H9 (cell line): ENCODE results near the gene LARGE1. TPM values are rescaled to one million over a fixed set of nuclear protein-coding genes. Genes with fewer than 3 reads are reported as not detected.

ENCODE experiments used
- DNase-seq: peaks from one replicate; pipeline ENCODE4 v3.0.0-alpha.2; 2017
- H2AFZ ChIP-seq: one replicate; pipeline ENCODE4 v1.6.1; 2013; ENCODE audit warnings: mild to moderate bottlenecking, low read length, control low read depth, moderate library complexity
- H2AK5ac ChIP-seq: 2 replicates; pipeline ENCODE4 v1.6.1; 2013; ENCODE audit warnings: low read length, control low read depth, mixed read lengths; ENCODE audit not compliant: insufficient read length
- H2BK120ac ChIP-seq: one replicate; pipeline ENCODE4 v1.6.1; 2013; ENCODE audit warnings: low read depth, mild to moderate bottlenecking, low read length, control low read depth, inconsistent platforms; ENCODE audit not compliant: poor library complexity, severe bottlenecking
- H2BK12ac ChIP-seq: 2 replicates; pipeline ENCODE4 v1.6.1; 2013; ENCODE audit warnings: low read length, control low read depth, mixed read lengths, low read depth; ENCODE audit not compliant: insufficient read length
- H2BK15ac ChIP-seq: 2 replicates; pipeline ENCODE4 v1.6.1; 2013; ENCODE audit warnings: low read depth, low read length, control low read depth
- H2BK20ac ChIP-seq: one replicate; pipeline ENCODE4 v1.6.1; 2013; ENCODE audit warnings: low read depth, mild to moderate bottlenecking, low read length, control low read depth, inconsistent platforms; ENCODE audit not compliant: poor library complexity, severe bottlenecking
- H2BK5ac ChIP-seq: 2 replicates; pipeline ENCODE4 v1.6.1; 2013; ENCODE audit warnings: low read length, control low read depth, mixed read lengths; ENCODE audit not compliant: insufficient read length
- H3K14ac ChIP-seq: 2 replicates; pipeline ENCODE4 v1.6.1; 2013; ENCODE audit warnings: low read length, control low read depth; ENCODE audit not compliant: insufficient read depth
- H3K18ac ChIP-seq: 2 replicates; pipeline ENCODE4 v1.6.1; 2013; ENCODE audit warnings: low read depth, mild to moderate bottlenecking, mixed read lengths, low read length, control low read depth; ENCODE audit not compliant: insufficient read length
- H3K23ac ChIP-seq: 2 replicates; pipeline ENCODE4 v1.6.1; 2013; ENCODE audit warnings: low read length, control low read depth, mixed read lengths, low read depth; ENCODE audit not compliant: insufficient read length
- H3K23me2 ChIP-seq: 2 replicates; pipeline ENCODE4 v1.6.1; 2013; ENCODE audit warnings: low read depth, mild to moderate bottlenecking, mixed read lengths, low read length, control low read depth; ENCODE audit not compliant: insufficient read length, poor library complexity, severe bottlenecking
- H3K27ac ChIP-seq: 2 replicates; pipeline ENCODE4 v1.5.1; 2013; ENCODE audit warnings: low read length, control low read depth, mixed read lengths, low read depth; ENCODE audit not compliant: insufficient read length
- H3K27me3 ChIP-seq: 2 replicates; pipeline ENCODE4 v1.6.1; 2013; ENCODE audit warnings: low read length, control low read depth, inconsistent platforms; ENCODE audit not compliant: insufficient read depth
- H3K4ac ChIP-seq: 2 replicates; pipeline ENCODE4 v1.6.1; 2013; ENCODE audit warnings: low read depth, mild to moderate bottlenecking, control low read depth, inconsistent platforms, low read length, moderate library complexity
- H3K4me1 ChIP-seq: 2 replicates; pipeline ENCODE4 v1.6.1; 2013; ENCODE audit warnings: low read length, control low read depth, inconsistent platforms; ENCODE audit not compliant: insufficient read depth
- H3K4me2 ChIP-seq: 2 replicates; pipeline ENCODE4 v1.6.1; 2013; ENCODE audit warnings: low read length, control low read depth, mixed read lengths; ENCODE audit not compliant: insufficient read length, insufficient read depth
- H3K56ac ChIP-seq: 2 replicates; pipeline ENCODE4 v1.6.1; 2013; ENCODE audit warnings: low read depth, mild to moderate bottlenecking, mixed read lengths, low read length, control low read depth; ENCODE audit not compliant: insufficient read length
- H3K79me1 ChIP-seq: 2 replicates; pipeline ENCODE4 v1.6.1; 2013; ENCODE audit warnings: low read depth, mild to moderate bottlenecking, moderate library complexity, low read length, control low read depth, inconsistent platforms; ENCODE audit not compliant: insufficient read depth, poor library complexity, severe bottlenecking
- H3K79me2 ChIP-seq: 2 replicates; pipeline ENCODE4 v1.6.1; 2013; ENCODE audit warnings: low read length, control low read depth, inconsistent platforms; ENCODE audit not compliant: insufficient read depth
- H3K9ac ChIP-seq: 2 replicates; pipeline ENCODE4 v1.6.1; 2013; ENCODE audit warnings: low read length, control low read depth, mixed read lengths; ENCODE audit not compliant: insufficient read length; ENCODE audit errors: extremely low read depth
- H3K9me3 ChIP-seq: one replicate; pipeline ENCODE4 v1.6.1; 2013; ENCODE audit warnings: low read depth, low read length, inconsistent platforms; ENCODE audit not compliant: control insufficient read depth
- H3T11ph ChIP-seq: one replicate; pipeline ENCODE4 v1.6.1; 2013; ENCODE audit warnings: mild to moderate bottlenecking, low read length, control low read depth, inconsistent platforms
- H4K20me1 ChIP-seq: one replicate; pipeline ENCODE4 v1.6.1; 2013; ENCODE audit not compliant: control insufficient read depth, insufficient read length, insufficient read depth
- H4K5ac ChIP-seq: 2 replicates; pipeline ENCODE4 v1.6.1; 2013; ENCODE audit warnings: low read depth, mild to moderate bottlenecking, mixed read lengths, low read length, control low read depth; ENCODE audit not compliant: insufficient read length
- H4K8ac ChIP-seq: replicated peaks from 2 replicates; pipeline ENCODE4 v1.6.1; 2013; ENCODE audit warnings: low read length, control low read depth, mixed read lengths, low read depth; ENCODE audit not compliant: insufficient read length
- H4K91ac ChIP-seq: 2 replicates; pipeline ENCODE4 v1.6.1; 2013; ENCODE audit warnings: low read depth, mild to moderate bottlenecking, moderate library complexity, mixed read lengths, low read length, control low read depth; ENCODE audit not compliant: insufficient read length
- H3K27ac Mint-ChIP-seq, 3 experiments: 2 replicates in 2 of 3; 3 replicates in 1 of 3; pipeline ENCODE4 v1.8.0; 2020 to 2021; ENCODE audit warnings: mixed read lengths in 3 of 3, mild to moderate bottlenecking in 1 of 3, moderate library complexity in 1 of 3
- H3K27me3 Mint-ChIP-seq: 2 replicates; pipeline ENCODE4 v1.8.0; 2021; ENCODE audit warnings: low read depth, mild to moderate bottlenecking, moderate library complexity, mixed read lengths
- H3K36me3 Mint-ChIP-seq, 3 experiments: 2 replicates in 2 of 3; 3 replicates in 1 of 3; pipeline ENCODE4 v1.8.0; 2020 to 2021; ENCODE audit warnings: low read depth in 3 of 3, mixed read lengths in 3 of 3; ENCODE audit not compliant: insufficient read depth in 1 of 3
- H3K4me1 Mint-ChIP-seq, 2 experiments: 2 replicates each; pipeline ENCODE4 v1.8.0; 2020; ENCODE audit warnings: mixed read lengths in 2 of 2
- H3K4me3 Mint-ChIP-seq, 2 experiments: 2 replicates in 1 of 2; 3 replicates in 1 of 2; pipeline ENCODE4 v1.8.0; 2020 to 2021; ENCODE audit warnings: mild to moderate bottlenecking in 2 of 2, mixed read lengths in 2 of 2, moderate library complexity in 1 of 2
- H3K9me3 Mint-ChIP-seq, 2 experiments: 2 replicates in 1 of 2; 3 replicates in 1 of 2; pipeline ENCODE4 v1.8.0; 2020; ENCODE audit warnings: mild to moderate bottlenecking in 2 of 2, mixed read lengths in 2 of 2, moderate library complexity in 1 of 2
- WGBS: extraction: QIAGEN DNeasy Blood & Tissue Kit; methylation state at CpG from one replicate; pipeline ENCODE4 v1.1.7; 2013; ENCODE audit warnings: missing lambda C conversion rate, low lambda C conversion rate, mixed read lengths; ENCODE audit not compliant: insufficient read length; ENCODE audit errors: extremely low coverage; 5-methylcytosine and 5-hydroxymethylcytosine counted together
- total RNA-seq: library from RNA; stranded (reverse); gene quantifications from 2 replicates; pipeline ENCODE4 v1.2.1, GENCODE V29; 2021
- TF ChIP-seq, protein P1 (sequence below): fragments of 200-600 bp; sonication (generic); conservative IDR thresholded peaks from 3 replicates; pipeline ENCODE4 v1.8.0; 2021; ENCODE audit warnings: antibody characterized with exemption, mild to moderate bottlenecking

LARGE1 gene
- total RNA-seq, 1 experiment from 2014 or later = 43.5 TPM

DNA sequence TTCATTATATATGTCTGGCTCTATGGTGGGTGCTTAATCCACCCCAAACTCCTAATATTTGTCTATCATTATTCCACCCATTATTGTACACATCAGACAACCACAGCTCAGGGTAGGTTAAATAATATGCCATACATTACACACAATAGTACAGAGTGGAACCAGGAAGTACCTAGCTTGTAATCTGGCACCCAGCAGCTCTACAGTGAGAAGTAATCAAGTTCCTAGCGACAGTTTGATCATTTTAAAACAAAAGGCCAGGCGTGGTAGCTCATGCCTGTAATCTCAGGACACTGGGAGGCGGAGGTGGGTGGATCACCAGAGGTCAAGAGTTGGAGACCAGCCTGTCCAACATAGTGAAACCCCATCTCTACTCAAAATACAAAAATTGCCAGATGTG is 141.0 kb downstream of the LARGE1 start:
- H3K18ac ChIP-seq = no peak overlapping the region
- no peak overlapping the region for H4K5ac ChIP-seq
- H4K8ac ChIP-seq = no peak overlapping the region
- H3K27me3 Mint-ChIP-seq = no peaks in the 10 kb centered on the region
- peaks cover 5% of the 10 kb centered on the region; the same call in 1 of the 2 replicates for H3K4me1 ChIP-seq
- no peak for DNase-seq
- no peak overlapping the region for H3K56ac ChIP-seq
- peaks cover 35 to 43% of the 10 kb centered on the region in 2 experiments for H3K4me1 Mint-ChIP-seq
- TF ChIP-seq, protein P1, sequence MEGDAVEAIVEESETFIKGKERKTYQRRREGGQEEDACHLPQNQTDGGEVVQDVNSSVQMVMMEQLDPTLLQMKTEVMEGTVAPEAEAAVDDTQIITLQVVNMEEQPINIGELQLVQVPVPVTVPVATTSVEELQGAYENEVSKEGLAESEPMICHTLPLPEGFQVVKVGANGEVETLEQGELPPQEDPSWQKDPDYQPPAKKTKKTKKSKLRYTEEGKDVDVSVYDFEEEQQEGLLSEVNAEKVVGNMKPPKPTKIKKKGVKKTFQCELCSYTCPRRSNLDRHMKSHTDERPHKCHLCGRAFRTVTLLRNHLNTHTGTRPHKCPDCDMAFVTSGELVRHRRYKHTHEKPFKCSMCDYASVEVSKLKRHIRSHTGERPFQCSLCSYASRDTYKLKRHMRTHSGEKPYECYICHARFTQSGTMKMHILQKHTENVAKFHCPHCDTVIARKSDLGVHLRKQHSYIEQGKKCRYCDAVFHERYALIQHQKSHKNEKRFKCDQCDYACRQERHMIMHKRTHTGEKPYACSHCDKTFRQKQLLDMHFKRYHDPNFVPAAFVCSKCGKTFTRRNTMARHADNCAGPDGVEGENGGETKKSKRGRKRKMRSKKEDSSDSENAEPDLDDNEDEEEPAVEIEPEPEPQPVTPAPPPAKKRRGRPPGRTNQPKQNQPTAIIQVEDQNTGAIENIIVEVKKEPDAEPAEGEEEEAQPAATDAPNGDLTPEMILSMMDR = no peak
- no peaks in the 10 kb centered on the region for H4K20me1 ChIP-seq
- H2AFZ ChIP-seq = no peak overlapping the region
- no peak overlapping the region for H4K91ac ChIP-seq
- H3K79me1 ChIP-seq = no peaks in the 10 kb centered on the region
- H3K9me3 ChIP-seq = no peaks in the 10 kb centered on the region
- no peak overlapping the region for H2BK15ac ChIP-seq
- H2BK12ac ChIP-seq = no peak overlapping the region
- H3K4me2 ChIP-seq = no peak overlapping the region
- H3K4me3 Mint-ChIP-seq = no peak overlapping the region
- no peaks in the 10 kb centered on the region for H3K23me2 ChIP-seq
- H3K27me3 ChIP-seq = no peaks in the 10 kb centered on the region
- no peak overlapping the region for H2BK5ac ChIP-seq
- H3K4ac ChIP-seq = no peak overlapping the region
- no peak overlapping the region for H3K27ac ChIP-seq
- H2BK120ac ChIP-seq = no peak overlapping the region
- no peak overlapping the region for H2AK5ac ChIP-seq
- H3K9ac ChIP-seq = no peak overlapping the region
- H3K14ac ChIP-seq = no peak overlapping the region
- H3K36me3 Mint-ChIP-seq = no peaks in the 10 kb centered on the region
- H3K9me3 Mint-ChIP-seq = no peaks in the 10 kb centered on the region
- H3K23ac ChIP-seq = no peak overlapping the region
- no peak overlapping the region for H3T11ph ChIP-seq
- H3K27ac Mint-ChIP-seq = no peak overlapping the region; a peak in 1 of 7 replicates
- WGBS = no CpG with 5 or more reads among the region's 3 CpGs
- H3K79me2 ChIP-seq = peaks cover 34% of the 10 kb centered on the region; the same call in 1 of the 2 replicates
- no peak overlapping the region for H2BK20ac ChIP-seq
